B cell (primary cell): Measurements from ENCODE around the gene C1orf115. TPM values are rescaled to one million over a fixed set of nuclear protein-coding genes. Genes with fewer than 3 reads are reported as not detected.

Source experiments
- ATAC-seq: fragments of 200-7000 bp; cut with Tn5 transposase; one replicate; pipeline ENCODE4 v1.10.0; 2021; ENCODE audit warnings: low read depth, mild to moderate bottlenecking, moderate number of reproducible peaks, moderate library complexity
- CTCF ChIA-PET: fragments of 350-600 bp; sonication (Branson Sonifier 250); formaldehyde crosslinking; loops from one replicate; lab custom pipeline; 2021; ENCODE audit warnings: antibody characterized with exemption, inconsistent platforms; lab: Charles Lee
- POLR2A ChIA-PET: fragments of 350-600 bp; sonication (Branson Sonifier 250); formaldehyde crosslinking; loops from one replicate; lab custom pipeline; 2021; ENCODE audit warnings: antibody characterized with exemption; lab: Charles Lee
- DNase-seq: peaks from one replicate; pipeline ENCODE4 v3.0.0; 2013
- H2AFZ ChIP-seq: 2 replicates; pipeline ENCODE4 v1.6.1; 2012; ENCODE audit warnings: mild to moderate bottlenecking, low read depth, low read length; ENCODE audit not compliant: insufficient read depth, poor library complexity, severe bottlenecking
- H3K27ac ChIP-seq, 2 donors: 1 replicate in 1 of 2; 2 replicates in 1 of 2; pipeline ENCODE4 v1.5.1; 2012 to 2013; ENCODE audit warnings: low read length in 2 of 2, mild to moderate bottlenecking in 2 of 2, moderate library complexity in 1 of 2
- H3K27me3 ChIP-seq, 4 experiments: fragments of 200-600 bp in 1 of 4; sonication (generic) in 1 of 4; replicated peaks in 1 of 4; 1 replicate in 2 of 4; 2 replicates in 2 of 4; pipeline versions ENCODE4 v1.6.1 to v1.7.0; 2013 to 2016; ENCODE audit warnings: low read length in 3 of 4, mild to moderate bottlenecking in 2 of 4, mixed read lengths in 1 of 4, moderate library complexity in 1 of 4; ENCODE audit not compliant: insufficient read depth in 4 of 4, control insufficient read depth in 3 of 4; ENCODE audit errors: control extremely low read depth in 1 of 4
- H3K36me3 ChIP-seq, 2 experiments: replicated peaks in 1 of 2; 1 replicate in 1 of 2; 2 replicates in 1 of 2; pipeline versions ENCODE4 v1.6.1 to v1.7.1; 2013; ENCODE audit warnings: low read length in 1 of 2; ENCODE audit not compliant: insufficient read depth in 2 of 2, control insufficient read depth in 1 of 2; ENCODE audit errors: control extremely low read depth in 1 of 2, extremely low read depth in 1 of 2
- H3K4me1 ChIP-seq, 2 donors: fragments of 200-600 bp in 1 of 2; sonication (generic) in 1 of 2; 1 replicate in 1 of 2; 2 replicates in 1 of 2; pipeline versions ENCODE4 v1.5.1 to v1.6.1; 2013 to 2017; ENCODE audit warnings: low read length in 2 of 2; ENCODE audit not compliant: control insufficient read depth in 2 of 2, insufficient read depth in 2 of 2
- H3K4me2 ChIP-seq: replicated peaks from 2 replicates; pipeline ENCODE3; 2012; ENCODE audit warnings: mild to moderate bottlenecking, low read depth, low read length; ENCODE audit not compliant: poor library complexity, severe bottlenecking
- H3K4me3 ChIP-seq, 5 experiments: fragments of 200-600 bp in 1 of 5; sonication (generic) in 1 of 5; 1 replicate in 3 of 5; 2 replicates in 2 of 5; pipeline versions ENCODE4 v1.5.1 to v1.7.0; 2011 to 2016; ENCODE audit warnings: low read length in 4 of 5, mild to moderate bottlenecking in 4 of 5, low read depth in 2 of 5, control low read depth in 1 of 5, moderate library complexity in 1 of 5; ENCODE audit not compliant: insufficient read depth in 1 of 5; ENCODE audit errors: control extremely low read depth in 1 of 5, extremely low read depth in 1 of 5
- H3K79me2 ChIP-seq: fragments of 200-600 bp; sonication (generic); one replicate; pipeline ENCODE4 v1.6.0; 2016; ENCODE audit warnings: low read length; ENCODE audit not compliant: control insufficient read depth, insufficient read depth
- H3K9ac ChIP-seq: fragments of 200-600 bp; sonication (generic); 2 replicates; pipeline ENCODE4 v1.6.1; 2017; ENCODE audit warnings: mild to moderate bottlenecking, low read length, moderate library complexity
- H3K9me3 ChIP-seq, 3 donors: one replicate each; pipeline versions ENCODE4 v1.6.1 to v1.7.1; 2013; ENCODE audit warnings: low read length in 2 of 3; ENCODE audit not compliant: control insufficient read depth in 2 of 3, insufficient read depth in 1 of 3; ENCODE audit errors: control extremely low read depth in 1 of 3
- H4K20me1 ChIP-seq: 2 replicates; pipeline ENCODE4 v1.6.0; 2012; ENCODE audit warnings: mild to moderate bottlenecking, low read length; ENCODE audit not compliant: insufficient read depth, control insufficient read depth, poor library complexity, severe bottlenecking
- H3K27ac Mint-ChIP-seq: one replicate; pipeline ENCODE4 v1.8.0; 2021; ENCODE audit warnings: mixed read lengths
- H3K27me3 Mint-ChIP-seq: one replicate; pipeline ENCODE4 v1.8.0; 2021; ENCODE audit warnings: mixed read lengths
- H3K4me1 Mint-ChIP-seq: one replicate; pipeline ENCODE4 v1.8.0; 2021; ENCODE audit warnings: mixed read lengths
- H3K4me3 Mint-ChIP-seq: one replicate; pipeline ENCODE4 v1.8.0; 2021; ENCODE audit warnings: mixed read lengths
- H3K9me3 Mint-ChIP-seq: one replicate; pipeline ENCODE4 v1.8.0; 2022; ENCODE audit warnings: mixed read lengths; ENCODE audit not compliant: insufficient read depth
- CTCF ChIP-seq: fragments of 200-600 bp; IDR thresholded peaks from one replicate; pipeline ENCODE4 v1.8.0; 2022; ENCODE audit warnings: antibody characterized with exemption, mild to moderate bottlenecking
- EZH2 ChIP-seq: IDR thresholded peaks from 2 replicates; pipeline ENCODE4 v1.6.1; 2012; ENCODE audit warnings: borderline replicate concordance, low read depth, mild to moderate bottlenecking, moderate library complexity, low read length; ENCODE audit not compliant: insufficient read depth, poor library complexity, severe bottlenecking
- WGBS: methylation state at CpG from one replicate; pipeline ENCODE4 v1.1.5; 2013; ENCODE audit warnings: missing lambda C conversion rate; ENCODE audit not compliant: insufficient coverage; 5-methylcytosine and 5-hydroxymethylcytosine counted together
- intact Hi-C: fragments of 100-400 bp; cut with micrococcal nuclease; formaldehyde crosslinking; loops from one replicate; pipeline ENCODE4 v1.10.0; 2022
- polyA plus RNA-seq: library from polyadenylated mRNA; depleted of rRNA; stranded (reverse); fragments of >200 nt; gene quantifications from 2 replicates; pipeline ENCODE4 v1.2.3, GENCODE V29; 2012
- total RNA-seq, 2 donors: library from RNA; stranded (reverse); fragments of 120-200 nt in 1 of 2; gene quantifications; 1 replicate in 1 of 2; 2 replicates in 1 of 2; pipeline versions ENCODE4 v1.2.3 to v1.2.4, GENCODE V29; 2013 to 2022

Gene C1orf115
- total and polyA plus RNA-seq, 2 donors (not counting 1 experiment from before 2014, with no cell fraction given) = 6.4 to 19.5 TPM

- Histone ChIP-seq H3K79me2 (no peaks in the 10 kb centered on the region), H3K27ac (no peak overlapping the region), H3K27me3 (peaks cover 0 to 4% (median 0%) of the 10 kb centered on the region in 4 experiments), H2AFZ (no peak overlapping the region), H3K4me1 (peaks cover 14 to 19% of the 10 kb centered on the region in 2 donors), H3K36me3 (no peaks in the 10 kb centered on the region), H3K9me3 (no peaks in the 10 kb centered on the region), H3K9ac (no peak overlapping the region), H4K20me1 (no peaks in the 10 kb centered on the region), H3K4me3 (no peak overlapping the region), H3K4me2 (no peak overlapping the region)
- WGBS = 96% methylated on average over 4 of the region's 8 CpGs
- TF ChIP-seq EZH2 (no peak), CTCF (no peak)
- CTCF ChIA-PET = interaction anchor here (0.7 to 8.7 kb wide), 8 partner anchors 10 to 84 kb away, joined by 3 to 75 read pairs (median 4); no protein-coding TSS in a partner anchor
- no peaks in the 10 kb centered on the region for H3K9me3 Mint-ChIP-seq
- H3K4me1 Mint-ChIP-seq = peaks cover 21% of the 10 kb centered on the region
- ATAC-seq (no peak), DNase-seq (no peak)
- intact Hi-C loops = loop anchor here (5.0 kb wide), 1 partner anchor 420 kb away; the partner anchor contains the start of gene RAB3GAP2
- H3K27ac Mint-ChIP-seq = no peak overlapping the region
- H3K27me3 Mint-ChIP-seq = peaks cover 3% of the 10 kb centered on the region
- POLR2A ChIA-PET = no interaction called here
- H3K4me3 Mint-ChIP-seq = no peak overlapping the region
Measured at GRCh38 chr1:220692436-220693228, 2.5 kb downstream of the C1orf115 start.

GRCh38 chr1:220694866-220695382 is 4.8 kb downstream of the C1orf115 start:
- intact Hi-C loops = loop anchor here (5.0 kb wide), 1 partner anchor 423 kb away; the partner anchor contains the start of gene RAB3GAP2
- ChIA-PET CTCF (interaction anchor here (2.9 to 8.7 kb wide), 2 partner anchors 8 to 39 kb away, joined by 10 to 75 read pairs; no protein-coding TSS in a partner anchor), POLR2A (no interaction called here)
- H4K20me1 ChIP-seq = no peaks in the 10 kb centered on the region
- H3K79me2 ChIP-seq = no peaks in the 10 kb centered on the region
- TF ChIP-seq EZH2 (no peak), CTCF (no peak)
- Mint-ChIP-seq H3K9me3 (no peaks in the 10 kb centered on the region), H3K4me3 (no peak overlapping the region), H3K27ac (no peak overlapping the region), H3K4me1 (peaks cover 18% of the 10 kb centered on the region), H3K27me3 (no peaks in the 10 kb centered on the region)
- ATAC-seq (no peak), DNase-seq (no peak)
- no peaks in the 10 kb centered on the region for H3K9me3 ChIP-seq
- H3K36me3 ChIP-seq = no peaks in the 10 kb centered on the region
- H3K27me3 ChIP-seq = peaks cover 0 to 4% (median 0%) of the 10 kb centered on the region in 4 experiments
- H3K4me3 ChIP-seq = no peak overlapping the region
- H3K4me2 ChIP-seq = no peak overlapping the region
- peaks cover 10 to 13% of the 10 kb centered on the region in 2 donors for H3K4me1 ChIP-seq
- H2AFZ ChIP-seq = no peak overlapping the region
- H3K9ac ChIP-seq = no peak overlapping the region
- 98% methylated on average over 8 of the region's 8 CpGs for WGBS
- no peak overlapping the region for H3K27ac ChIP-seq
